Measurements from ENCODE around the gene KLK1.

The KLK1 gene

DNA sequence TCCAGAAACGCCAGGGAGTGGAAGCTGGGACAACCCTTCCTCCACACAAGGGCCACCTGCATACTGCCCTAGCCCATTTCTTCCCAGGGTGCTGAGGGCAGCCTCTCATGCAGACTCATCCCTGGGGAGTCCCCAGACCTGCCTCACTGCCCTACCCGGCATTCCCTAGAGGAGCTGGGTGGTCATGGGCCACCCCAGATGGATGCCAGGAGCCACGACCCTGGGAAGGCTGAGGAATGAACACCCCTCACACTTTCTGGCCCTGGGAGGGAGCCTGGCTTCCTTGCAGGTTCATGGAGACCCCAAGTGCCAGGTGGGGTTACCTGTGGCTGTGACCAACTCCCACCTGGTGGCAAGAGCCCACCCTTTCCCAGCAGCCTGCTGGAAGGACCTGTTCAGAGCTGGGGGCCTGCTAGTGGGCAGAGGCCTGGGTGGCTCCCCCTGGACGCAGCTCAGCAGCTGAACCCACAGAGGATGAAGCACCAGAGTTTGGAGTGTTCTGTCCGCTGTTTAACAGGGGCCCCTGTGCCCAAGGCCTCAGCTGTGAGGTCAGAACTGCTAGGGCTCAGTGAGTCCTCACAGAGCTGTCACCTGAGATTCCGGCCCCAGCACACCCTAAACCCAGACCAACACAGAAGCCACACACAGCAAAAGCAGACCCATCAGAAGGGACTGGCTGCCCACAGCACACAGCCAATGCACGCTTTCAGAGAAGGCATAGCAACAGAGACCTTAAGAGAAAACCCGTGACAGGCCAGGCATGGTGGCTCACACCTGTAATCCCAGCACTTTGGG lies 26.8 kb downstream of the KLK1 start:
- Histone ChIP-seq H3K27me3 (replicated peaks; ENCODE audit: control insufficient read depth, insufficient read depth, low read length) (no peaks in the 10 kb centered on the region), H3K36me3 (ENCODE audit: control insufficient read depth, insufficient read depth, low read length, severe bottlenecking) (peaks cover 36% of the 10 kb centered on the region), H3K4me1 (ENCODE audit: control insufficient read depth, insufficient read depth, low read length) (no peaks in the 10 kb centered on the region), H3K9me3 (ENCODE audit: control insufficient read depth, low read length) (no peaks in the 10 kb centered on the region), H3K9ac (ENCODE audit: low read length) (no peak overlapping the region), H3K4me3 (ENCODE audit: low read length) (no peak overlapping the region)
- no peak for DNase-seq (ENCODE audit: low read depth)

DNA sequence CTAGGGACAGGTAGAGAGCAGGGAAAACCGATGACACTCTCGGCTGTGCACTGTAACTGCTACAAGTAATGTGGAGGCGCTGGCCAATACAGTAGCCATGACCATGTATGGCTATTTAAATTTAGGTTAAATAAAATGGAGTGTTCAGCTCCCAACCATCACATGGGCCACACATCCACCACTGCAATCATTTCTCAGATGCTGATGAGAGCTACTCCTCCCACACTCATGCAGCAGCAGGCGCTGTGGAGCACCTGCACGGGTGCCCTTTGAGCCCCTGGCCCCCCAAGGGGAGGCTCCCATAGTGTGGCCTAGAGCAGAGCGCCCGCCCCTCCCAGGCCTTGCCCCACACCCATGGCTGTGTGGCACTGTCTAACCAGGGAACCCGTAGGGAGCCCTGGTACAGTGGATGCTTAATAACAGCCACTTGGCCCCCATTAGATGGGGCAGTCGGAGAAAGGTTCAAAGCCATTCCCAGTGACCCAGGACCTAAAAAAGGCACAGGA lies 27.4 kb downstream of the KLK1 start:
- H3K4me3 ChIP-seq (ENCODE audit: low read length), result no peak overlapping the region
- DNase-seq (ENCODE audit: low read depth), result no peak
- no peaks in the 10 kb centered on the region for H3K9me3 ChIP-seq (ENCODE audit: control insufficient read depth, low read length)
- no peaks in the 10 kb centered on the region for H3K27me3 ChIP-seq (replicated peaks; ENCODE audit: control insufficient read depth, insufficient read depth, low read length)
- no peaks in the 10 kb centered on the region for H3K4me1 ChIP-seq (ENCODE audit: control insufficient read depth, insufficient read depth, low read length)
- H3K9ac ChIP-seq (ENCODE audit: low read length), result no peak overlapping the region
- peaks cover 33% of the 10 kb centered on the region for H3K36me3 ChIP-seq (ENCODE audit: control insufficient read depth, insufficient read depth, low read length, severe bottlenecking)

DNA sequence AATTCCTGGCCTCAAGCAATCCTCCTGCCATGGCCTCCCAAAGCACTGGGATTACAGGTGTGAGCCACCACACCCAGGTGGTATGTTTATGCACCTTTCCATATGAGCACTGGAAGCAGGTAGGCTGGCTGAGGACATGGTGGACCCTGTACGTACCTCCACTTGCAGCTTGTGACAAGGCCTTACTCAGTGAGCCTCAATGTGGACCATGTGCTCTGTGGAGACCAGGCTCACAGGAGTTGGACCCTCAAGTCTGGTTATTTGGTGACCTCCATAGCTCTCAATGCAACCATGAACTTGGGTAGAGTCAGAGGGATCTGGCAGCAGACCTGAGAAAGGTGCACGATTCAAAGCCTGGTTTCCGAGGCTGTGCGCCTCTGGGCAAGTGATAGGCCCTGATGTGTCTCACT lies 27.9 kb downstream of the KLK1 start:
- Histone ChIP-seq H3K27me3 (replicated peaks; ENCODE audit: control insufficient read depth, insufficient read depth, low read length) (no peaks in the 10 kb centered on the region), H3K4me1 (ENCODE audit: control insufficient read depth, insufficient read depth, low read length) (no peaks in the 10 kb centered on the region), H3K9me3 (ENCODE audit: control insufficient read depth, low read length) (no peaks in the 10 kb centered on the region), H3K9ac (ENCODE audit: low read length) (no peak overlapping the region), H3K4me3 (ENCODE audit: low read length) (no peak overlapping the region), H3K36me3 (ENCODE audit: control insufficient read depth, insufficient read depth, low read length, severe bottlenecking) (peaks cover 28% of the 10 kb centered on the region)
- DNase-seq (ENCODE audit: low read depth), result no peak

DNA sequence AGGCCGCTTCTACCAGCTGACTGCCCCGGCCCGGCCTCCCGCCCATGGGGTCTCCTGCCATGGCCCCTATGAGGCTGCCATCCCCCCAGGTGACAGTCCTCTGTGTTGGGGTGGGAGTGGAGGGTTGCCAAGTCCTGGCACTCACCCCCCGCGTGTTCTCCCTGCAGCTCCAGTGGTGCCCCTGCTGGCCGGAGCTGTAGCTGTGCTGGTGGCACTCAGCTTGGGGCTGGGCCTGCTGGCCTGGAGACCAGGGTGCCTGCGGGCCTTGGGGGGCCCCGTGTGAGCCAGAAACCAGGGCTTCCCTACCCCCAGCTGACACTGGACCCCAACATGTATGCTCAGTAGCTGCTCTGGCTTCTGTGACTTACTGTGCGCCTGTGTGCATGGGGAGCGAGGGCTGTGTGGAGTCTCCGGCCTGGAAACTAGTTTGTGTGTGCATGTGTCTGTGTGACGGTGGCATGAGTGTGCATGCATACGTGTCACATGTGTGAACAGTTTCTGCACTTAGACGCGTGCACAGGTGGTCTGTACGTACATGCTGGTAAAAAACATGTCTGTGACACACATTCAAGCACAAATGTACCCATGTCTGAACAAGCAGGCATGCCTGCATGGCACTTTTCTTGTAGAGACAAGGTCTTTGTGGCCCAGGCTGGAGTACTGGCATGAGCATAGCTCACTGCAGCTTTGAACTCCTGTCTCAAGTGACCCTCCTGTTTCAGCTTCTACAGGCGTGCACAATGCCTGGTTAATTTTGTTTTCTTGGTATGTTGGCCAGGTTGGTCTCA lies 28.5 kb downstream of the KLK1 start:
- Histone ChIP-seq H3K9ac (ENCODE audit: low read length) (no peak overlapping the region), H3K4me3 (ENCODE audit: low read length) (no peak overlapping the region), H3K9me3 (ENCODE audit: control insufficient read depth, low read length) (no peaks in the 10 kb centered on the region), H3K4me1 (ENCODE audit: control insufficient read depth, insufficient read depth, low read length) (no peaks in the 10 kb centered on the region), H3K36me3 (ENCODE audit: control insufficient read depth, insufficient read depth, low read length, severe bottlenecking) (peaks cover 28% of the 10 kb centered on the region), H3K27me3 (replicated peaks; ENCODE audit: control insufficient read depth, insufficient read depth, low read length) (no peaks in the 10 kb centered on the region)
- DNase-seq (ENCODE audit: low read depth), result no peak

DNA sequence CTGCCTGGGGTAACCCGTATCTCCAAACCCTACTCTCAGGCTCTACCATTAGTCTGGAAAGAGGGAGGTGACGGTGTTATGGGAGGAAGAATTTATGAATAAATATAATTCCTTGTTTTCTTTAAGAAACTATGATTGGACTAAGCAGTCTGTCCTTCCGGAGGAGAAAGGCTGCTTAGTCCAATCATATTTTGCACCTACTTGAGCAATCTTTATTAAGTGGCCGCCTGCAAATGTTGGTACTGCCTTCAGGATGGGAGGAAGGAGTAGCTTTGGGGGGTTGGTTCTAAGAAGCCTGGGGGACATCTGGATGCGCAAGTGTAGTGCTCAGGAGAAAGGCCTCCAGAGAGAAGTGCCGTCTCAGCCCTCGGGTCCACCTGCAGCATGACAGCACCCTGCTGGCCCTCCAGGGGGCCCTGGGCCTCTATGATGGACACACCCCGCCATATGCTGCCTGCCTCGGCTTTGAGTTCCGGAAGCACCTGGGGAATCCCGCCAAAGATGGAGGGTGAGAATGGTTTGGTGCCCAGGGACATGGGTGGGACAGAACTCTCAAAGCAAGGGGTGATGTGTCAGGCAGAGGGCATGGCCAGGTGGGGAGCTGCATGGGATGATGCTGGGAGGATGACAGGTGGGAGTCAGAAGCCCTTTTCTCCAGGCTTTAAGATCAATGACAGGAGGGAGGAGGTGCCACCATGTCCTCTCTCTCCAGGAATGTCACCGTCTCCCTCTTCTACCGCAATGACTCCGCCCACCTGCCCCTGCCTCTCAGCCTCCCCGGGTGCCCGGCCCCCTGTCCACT lies 29.3 kb downstream of the KLK1 start:
- DNase-seq (ENCODE audit: low read depth), result no peak
- Histone ChIP-seq H3K4me3 (ENCODE audit: low read length) (no peak overlapping the region), H3K4me1 (ENCODE audit: control insufficient read depth, insufficient read depth, low read length) (no peaks in the 10 kb centered on the region), H3K9ac (ENCODE audit: low read length) (no peak overlapping the region), H3K9me3 (ENCODE audit: control insufficient read depth, low read length) (no peaks in the 10 kb centered on the region), H3K36me3 (ENCODE audit: control insufficient read depth, insufficient read depth, low read length, severe bottlenecking) (peaks cover 21% of the 10 kb centered on the region), H3K27me3 (replicated peaks; ENCODE audit: control insufficient read depth, insufficient read depth, low read length) (no peaks in the 10 kb centered on the region)

DNA sequence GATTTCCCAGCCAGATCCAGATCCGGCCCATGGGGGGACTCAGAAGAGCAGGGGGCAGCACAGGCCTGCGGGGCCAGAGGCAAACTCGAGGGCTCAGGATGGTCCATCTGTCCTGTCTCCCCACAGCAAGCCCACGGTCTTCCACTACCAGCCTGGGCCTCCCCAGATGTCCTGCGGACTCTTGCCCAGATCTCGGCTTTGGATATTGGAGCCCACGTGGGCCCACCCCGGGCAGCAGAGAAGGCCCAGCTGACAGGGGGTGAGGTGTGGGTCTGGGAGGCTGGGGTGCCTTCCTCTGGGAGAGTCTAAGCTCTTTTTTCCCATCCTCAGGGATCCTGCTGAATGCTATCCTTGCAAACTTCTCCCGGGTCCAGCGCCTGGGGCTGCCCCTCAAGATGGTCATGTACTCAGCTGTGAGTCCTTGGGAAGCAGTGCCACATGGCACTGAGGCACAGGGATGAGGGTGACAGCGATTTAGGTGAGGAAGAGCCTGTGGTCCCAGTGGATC lies 30.0 kb downstream of the KLK1 start:
- no peaks in the 10 kb centered on the region for H3K4me1 ChIP-seq (ENCODE audit: control insufficient read depth, insufficient read depth, low read length)
- H3K36me3 ChIP-seq (ENCODE audit: control insufficient read depth, insufficient read depth, low read length, severe bottlenecking), result peaks cover 17% of the 10 kb centered on the region
- no peak for DNase-seq (ENCODE audit: low read depth)

DNA sequence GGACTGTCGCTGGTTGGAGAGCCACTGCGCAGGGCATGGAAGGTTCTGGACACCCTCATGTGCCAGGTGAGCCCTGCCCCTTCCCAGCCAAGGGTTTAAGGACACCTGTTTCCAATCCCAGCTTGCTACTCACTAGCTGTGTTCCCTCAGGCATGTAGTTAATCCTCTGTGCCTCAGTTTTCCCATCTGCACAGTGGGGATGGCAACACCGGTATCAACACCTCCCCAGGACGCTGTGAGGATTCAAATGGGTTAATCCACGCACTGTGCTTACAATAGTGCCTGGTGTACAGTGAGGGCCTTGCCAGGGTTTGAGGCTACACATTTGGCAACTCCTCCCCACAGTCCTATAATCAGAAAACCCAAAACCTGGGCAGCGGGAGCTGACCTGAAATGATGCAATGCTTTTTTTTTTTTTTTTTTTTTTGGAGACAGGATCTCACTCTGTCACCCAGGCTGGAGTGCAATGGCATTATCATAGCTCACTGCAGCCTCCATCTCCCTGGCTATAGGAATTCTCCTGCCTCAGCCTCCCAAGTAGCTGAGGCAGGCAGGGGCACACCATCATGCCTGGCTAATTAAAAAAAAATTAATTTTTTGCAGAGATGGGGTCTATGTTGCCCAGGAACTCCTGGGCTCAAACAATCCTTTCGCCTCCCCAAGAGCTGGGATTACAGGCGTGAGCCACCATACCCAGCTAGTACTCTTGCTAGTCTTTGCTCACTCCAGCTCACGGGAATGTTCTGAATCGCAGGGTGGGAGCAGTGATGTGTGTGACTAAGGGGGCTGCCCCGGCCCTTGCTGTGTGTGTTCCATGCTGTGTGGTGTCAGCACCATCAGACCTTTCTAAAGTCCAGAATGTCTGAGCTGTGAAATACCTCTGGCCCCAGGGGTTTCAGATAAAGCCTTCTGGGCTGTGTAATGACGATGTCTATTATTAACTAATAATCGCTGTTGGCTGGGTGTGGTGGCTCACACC lies 31.0 kb downstream of the KLK1 start:
- Histone ChIP-seq H3K4me3 (ENCODE audit: low read length) (no peak overlapping the region), H3K9ac (ENCODE audit: low read length) (no peak overlapping the region), H3K4me1 (ENCODE audit: control insufficient read depth, insufficient read depth, low read length) (no peaks in the 10 kb centered on the region), H3K27me3 (replicated peaks; ENCODE audit: control insufficient read depth, insufficient read depth, low read length) (no peaks in the 10 kb centered on the region), H3K36me3 (ENCODE audit: control insufficient read depth, insufficient read depth, low read length, severe bottlenecking) (peaks cover 7% of the 10 kb centered on the region), H3K9me3 (ENCODE audit: control insufficient read depth, low read length) (no peaks in the 10 kb centered on the region)
- no peak for DNase-seq (ENCODE audit: low read depth)

More for the DNA sequence above, 30.0 kb downstream of the KLK1 start:
- no peak overlapping the region for H3K9ac ChIP-seq (ENCODE audit: low read length)
- H3K9me3 ChIP-seq (ENCODE audit: control insufficient read depth, low read length), result no peaks in the 10 kb centered on the region
- no peaks in the 10 kb centered on the region for H3K27me3 ChIP-seq (replicated peaks; ENCODE audit: control insufficient read depth, insufficient read depth, low read length)
- no peak overlapping the region for H3K4me3 ChIP-seq (ENCODE audit: low read length)

DNA sequence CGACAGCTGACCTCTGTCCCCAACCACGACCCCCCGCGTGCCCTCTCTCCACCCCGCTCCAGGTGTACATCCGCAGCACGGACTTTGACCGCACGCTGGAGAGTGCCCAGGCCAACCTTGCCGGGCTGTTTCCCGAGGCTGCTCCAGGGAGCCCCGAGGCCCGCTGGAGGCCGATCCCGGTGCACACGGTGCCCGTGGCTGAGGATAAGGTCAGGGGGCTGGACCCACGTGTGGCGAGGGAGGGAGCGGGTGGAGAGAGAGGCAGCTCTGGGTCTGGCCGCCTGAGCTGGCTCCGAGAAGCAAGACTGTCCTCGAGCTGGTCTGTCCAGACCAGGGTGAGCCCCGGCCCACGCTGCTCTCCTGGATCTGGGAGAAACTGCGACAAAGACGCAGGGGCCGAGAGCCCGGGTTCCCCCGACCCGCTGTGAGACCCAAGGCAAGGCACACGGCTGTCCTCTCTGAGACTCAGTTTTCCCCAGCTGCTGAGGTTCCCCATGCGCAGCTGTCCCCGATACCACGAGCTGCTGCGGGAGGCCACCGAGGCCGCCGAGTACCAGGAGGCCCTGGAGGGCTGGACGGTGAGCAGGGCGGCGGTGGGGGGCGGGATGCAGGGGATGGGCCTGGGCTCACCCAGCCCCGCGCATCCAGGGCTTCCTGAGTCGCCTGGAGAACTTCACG lies 31.9 kb downstream of the KLK1 start:
- Histone ChIP-seq H3K4me3 (ENCODE audit: low read length) (no peak overlapping the region), H3K9me3 (ENCODE audit: control insufficient read depth, low read length) (no peaks in the 10 kb centered on the region), H3K36me3 (ENCODE audit: control insufficient read depth, insufficient read depth, low read length, severe bottlenecking) (no peaks in the 10 kb centered on the region), H3K9ac (ENCODE audit: low read length) (no peak overlapping the region), H3K27me3 (replicated peaks; ENCODE audit: control insufficient read depth, insufficient read depth, low read length) (no peaks in the 10 kb centered on the region), H3K4me1 (ENCODE audit: control insufficient read depth, insufficient read depth, low read length) (no peaks in the 10 kb centered on the region)
- no peak for DNase-seq (ENCODE audit: low read depth)

DNA sequence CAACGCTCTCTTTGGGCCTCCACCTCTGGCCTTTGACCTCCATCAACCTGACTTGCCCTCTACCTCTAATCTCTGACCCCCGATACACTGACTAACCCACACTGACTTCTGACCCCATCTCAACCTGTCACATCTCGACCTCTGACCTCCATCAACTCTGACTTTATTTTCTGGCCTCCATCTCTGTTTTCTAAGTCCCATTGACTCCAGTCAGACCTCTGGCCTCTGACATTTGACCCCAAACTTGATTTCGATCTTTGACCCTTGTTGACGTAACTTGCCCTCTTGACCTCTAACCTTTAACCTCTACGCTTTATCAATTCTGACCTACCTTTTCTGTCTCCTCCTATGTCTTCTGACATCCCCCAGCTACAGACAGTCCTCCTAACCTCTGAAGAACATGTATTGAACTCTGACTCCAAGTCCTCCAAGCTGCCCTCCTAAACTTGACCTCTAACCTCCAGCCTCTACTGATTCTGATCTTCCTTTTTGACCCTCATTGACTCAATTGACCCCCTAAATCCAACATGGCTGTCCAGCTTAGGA lies 32.6 kb downstream of the KLK1 start:
- DNase-seq (ENCODE audit: low read depth), result no peak
- no peak overlapping the region for H3K9ac ChIP-seq (ENCODE audit: low read length)
- no peaks in the 10 kb centered on the region for H3K9me3 ChIP-seq (ENCODE audit: control insufficient read depth, low read length)
- H3K4me1 ChIP-seq (ENCODE audit: control insufficient read depth, insufficient read depth, low read length), result no peaks in the 10 kb centered on the region
- H3K36me3 ChIP-seq (ENCODE audit: control insufficient read depth, insufficient read depth, low read length, severe bottlenecking), result no peaks in the 10 kb centered on the region
- no peaks in the 10 kb centered on the region for H3K27me3 ChIP-seq (replicated peaks; ENCODE audit: control insufficient read depth, insufficient read depth, low read length)
- no peak overlapping the region for H3K4me3 ChIP-seq (ENCODE audit: low read length)
